Liver (tissue), 9 donors: ENCODE measurements around the gene AHCY. TPM values are rescaled to one million over a fixed set of nuclear protein-coding genes. Genes with fewer than 3 reads are reported as not detected.
"Not testable (repeated sequence)": the region's sequence is repeated elsewhere in the genome, so short reads cannot be mapped to it uniquely, and the experiment has no call there.

Experiments used
- DNase-seq: peaks from one replicate; pipeline ENCODE4 v3.0.0-alpha.2; 2017; ENCODE audit warnings: low spot score
- H3K27ac ChIP-seq, 2 donors: one replicate each; pipeline ENCODE4 v1.7.0; 2013; ENCODE audit warnings: inconsistent platforms in 2 of 2, low read length in 2 of 2, control low read depth in 1 of 2, low read depth in 1 of 2, mild to moderate bottlenecking in 1 of 2
- H3K27me3 ChIP-seq, 4 donors: one replicate each; pipeline versions ENCODE4 v1.6.1 to v1.7.0; 2013; ENCODE audit warnings: low read length in 3 of 4, inconsistent platforms in 1 of 4, mild to moderate bottlenecking in 1 of 4, moderate library complexity in 1 of 4; ENCODE audit not compliant: control insufficient read depth in 4 of 4, insufficient read depth in 4 of 4
- H3K36me3 ChIP-seq, 4 donors: one replicate each; pipeline versions ENCODE4 v1.6.1 to v1.7.0; 2013; ENCODE audit warnings: low read length in 3 of 4, mild to moderate bottlenecking in 3 of 4, low read depth in 1 of 4, moderate library complexity in 1 of 4; ENCODE audit not compliant: control insufficient read depth in 4 of 4, insufficient read depth in 3 of 4
- H3K4me1 ChIP-seq, 4 donors: one replicate each; pipeline versions ENCODE4 v1.6.1 to v1.7.0; 2013; ENCODE audit warnings: low read length in 3 of 4, mild to moderate bottlenecking in 3 of 4, moderate library complexity in 1 of 4; ENCODE audit not compliant: control insufficient read depth in 4 of 4, insufficient read depth in 4 of 4
- H3K4me3 ChIP-seq, 3 donors: one replicate each; pipeline versions ENCODE4 v1.6.1 to v1.7.0; 2013; ENCODE audit warnings: low read length in 3 of 3, control low read depth in 1 of 3, low read depth in 1 of 3, mild to moderate bottlenecking in 1 of 3
- H3K9ac ChIP-seq, 2 donors: one replicate each; pipeline ENCODE4 v1.7.0; 2013; ENCODE audit warnings: low read length in 2 of 2, mild to moderate bottlenecking in 2 of 2, moderate library complexity in 2 of 2, control low read depth in 1 of 2, low read depth in 1 of 2
- H3K9me3 ChIP-seq, 4 donors: one replicate each; pipeline versions ENCODE4 v1.6.1 to v1.7.0; 2013; ENCODE audit warnings: low read length in 3 of 4; ENCODE audit not compliant: control insufficient read depth in 4 of 4
- EGR1 ChIP-seq, 2 donors: IDR thresholded peaks; 2 replicates each; pipeline ENCODE4 v1.6.1; 2016 to 2018; ENCODE audit warnings: antibody characterized with exemption in 2 of 2, low read depth in 2 of 2
- FOXA1 ChIP-seq: IDR thresholded peaks from 2 replicates; pipeline ENCODE4 v1.6.1; 2016; ENCODE audit warnings: antibody characterized with exemption
- FOXA2 ChIP-seq: IDR thresholded peaks from 2 replicates; pipeline ENCODE4 v1.6.1; 2016; ENCODE audit warnings: antibody characterized with exemption
- HNF4A ChIP-seq, 2 donors: conservative IDR thresholded peaks; 2 replicates each; pipeline ENCODE4 v1.6.1; 2016; ENCODE audit warnings: antibody characterized with exemption in 2 of 2, mild to moderate bottlenecking in 2 of 2
- HNF4G ChIP-seq: IDR thresholded peaks from 2 replicates; pipeline ENCODE4 v1.6.1; 2016; ENCODE audit warnings: antibody characterized with exemption
- JUND ChIP-seq, 2 donors: IDR thresholded peaks; 2 replicates each; pipeline ENCODE4 v1.6.1; 2016; ENCODE audit warnings: antibody characterized with exemption in 2 of 2
- NR2F2 ChIP-seq: IDR thresholded peaks from 2 replicates; pipeline ENCODE4 v1.6.1; 2016; ENCODE audit warnings: antibody characterized with exemption
- RAD21 ChIP-seq, 2 donors: IDR thresholded peaks; 2 replicates each; pipeline ENCODE4 v1.6.1; 2016; ENCODE audit warnings: antibody characterized with exemption in 2 of 2, mild to moderate bottlenecking in 2 of 2
- RXRA ChIP-seq, 2 donors: IDR thresholded peaks; 2 replicates each; pipeline ENCODE4 v1.6.1; 2017 to 2018; ENCODE audit warnings: antibody characterized with exemption in 2 of 2, mild to moderate bottlenecking in 1 of 2
- SP1 ChIP-seq: IDR thresholded peaks from 2 replicates; pipeline ENCODE4 v1.6.1; 2018; ENCODE audit warnings: antibody characterized with exemption, mild to moderate bottlenecking
- TAF1 ChIP-seq: conservative IDR thresholded peaks from 2 replicates; pipeline ENCODE4 v1.6.1; 2016; ENCODE audit warnings: antibody characterized with exemption, mild to moderate bottlenecking
- YY1 ChIP-seq: IDR thresholded peaks from 2 replicates; pipeline ENCODE4 v1.6.1; 2016; ENCODE audit warnings: antibody characterized with exemption, mild to moderate bottlenecking
- WGBS: extraction: QIAGEN DNeasy Blood & Tissue Kit; methylation state at CpG from one replicate; pipeline ENCODE4 v1.1.7; 2013; 5-methylcytosine and 5-hydroxymethylcytosine counted together
- polyA plus RNA-seq, 2 donors: library from polyadenylated mRNA; stranded (reverse) in 1 of 2; unstranded in 1 of 2; fragments of 200-250 nt in 1 of 2; fragments of >200 nt in 1 of 2; fragmentation: Nextera tagmentation in 1 of 2; extraction: Ambion mirVana in 1 of 2; gene quantifications; one replicate each; pipeline versions ENCODE4 v1.2.1 to v1.2.3, GENCODE V29; 2013 to 2015
- total RNA-seq, 2 donors: library from RNA; depleted of rRNA; stranded (reverse); fragments of >200 nt; gene quantifications; one replicate each; pipeline ENCODE4 v1.2.3, GENCODE V29; 2014
- TF ChIP-seq, protein P1 (sequence below): IDR thresholded peaks from 2 replicates; pipeline ENCODE4 v1.6.1; 2016; ENCODE audit warnings: antibody characterized with exemption
- TF ChIP-seq, protein P2 (sequence below): IDR thresholded peaks from 2 replicates; pipeline ENCODE4 v1.6.1; 2016; ENCODE audit warnings: antibody characterized with exemption
- TF ChIP-seq, protein P3 (sequence below): IDR thresholded peaks from 2 replicates; pipeline ENCODE4 v1.6.1; 2016; ENCODE audit warnings: antibody characterized with exemption, mild to moderate bottlenecking
- TF ChIP-seq, protein P4 (sequence below): IDR thresholded peaks from 2 replicates; pipeline ENCODE4 v1.6.1; 2016; ENCODE audit warnings: antibody characterized with exemption
- donor health status: healthy.
- donor health status: healthy.
- donor health status: healthy.
- donor health status: healthy.
- donor health status: healthy.

AHCY gene
- total and polyA plus RNA-seq, 4 donors: 56.0 to 138 (median 113) TPM

DNA sequence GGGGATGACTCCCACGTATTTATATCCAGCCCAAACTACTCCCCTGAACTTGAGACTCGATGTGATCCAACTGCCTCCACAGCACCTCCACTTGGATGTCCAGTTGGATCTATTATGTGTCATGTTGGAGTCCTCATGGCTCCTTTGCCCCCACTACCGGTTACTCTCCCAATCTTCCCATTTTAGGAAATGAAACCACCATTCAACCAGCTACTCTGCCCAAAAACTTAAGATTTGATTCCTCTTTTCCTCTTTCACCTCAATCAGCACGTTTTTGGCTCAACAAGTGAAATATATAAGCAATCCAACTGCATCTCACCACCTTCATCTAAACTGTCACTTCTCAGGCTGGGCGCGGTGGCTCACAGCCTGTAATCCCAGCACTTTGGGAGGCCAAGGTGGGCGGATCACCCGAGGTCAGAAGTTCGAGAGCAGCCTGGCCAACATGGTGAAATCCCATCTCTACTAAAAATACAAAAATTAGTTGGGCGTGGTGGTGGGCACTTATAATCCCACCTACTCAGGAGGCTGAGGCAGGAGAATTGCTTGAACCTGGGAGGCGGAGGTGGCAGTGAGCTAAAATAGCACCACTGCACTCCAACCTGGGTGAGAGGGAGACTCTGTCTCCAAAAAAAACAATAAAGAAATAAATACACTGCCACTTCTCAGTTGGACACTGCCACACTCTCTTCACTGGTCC, 3.4 kb downstream of the AHCY start:
- 78% methylated on average over 11 of the region's 11 CpGs for WGBS
- DNase-seq: no peak
- H3K9ac ChIP-seq: no peak overlapping the region
- peaks cover 0 to 6% (median 4%) of the 10 kb centered on the region in 4 donors for H3K36me3 ChIP-seq
- H3K4me3 ChIP-seq: no peak overlapping the region
- H3K27me3 ChIP-seq: no peaks in the 10 kb centered on the region
- H3K9me3 ChIP-seq: no peaks in the 10 kb centered on the region
- H3K27ac ChIP-seq: no peak overlapping the region
- H3K4me1 ChIP-seq: peaks cover 15 to 42% (median 33%) of the 10 kb centered on the region in 4 donors
- TF ChIP-seq, protein P1, sequence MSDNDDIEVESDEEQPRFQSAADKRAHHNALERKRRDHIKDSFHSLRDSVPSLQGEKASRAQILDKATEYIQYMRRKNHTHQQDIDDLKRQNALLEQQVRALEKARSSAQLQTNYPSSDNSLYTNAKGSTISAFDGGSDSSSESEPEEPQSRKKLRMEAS: no peak
- TF ChIP-seq EGR1 (IDR thresholded peaks at IDR 0.05; ENCODE audit: low read depth in 2 of 2): no peak
- no peak for TF ChIP-seq HNF4A (conservative IDR thresholded peaks at IDR 0.05)
- TF ChIP-seq JUND (IDR thresholded peaks at IDR 0.05): no peak
- TF ChIP-seq RAD21 (IDR thresholded peaks at IDR 0.05): no peak
- TF ChIP-seq, protein P2, sequence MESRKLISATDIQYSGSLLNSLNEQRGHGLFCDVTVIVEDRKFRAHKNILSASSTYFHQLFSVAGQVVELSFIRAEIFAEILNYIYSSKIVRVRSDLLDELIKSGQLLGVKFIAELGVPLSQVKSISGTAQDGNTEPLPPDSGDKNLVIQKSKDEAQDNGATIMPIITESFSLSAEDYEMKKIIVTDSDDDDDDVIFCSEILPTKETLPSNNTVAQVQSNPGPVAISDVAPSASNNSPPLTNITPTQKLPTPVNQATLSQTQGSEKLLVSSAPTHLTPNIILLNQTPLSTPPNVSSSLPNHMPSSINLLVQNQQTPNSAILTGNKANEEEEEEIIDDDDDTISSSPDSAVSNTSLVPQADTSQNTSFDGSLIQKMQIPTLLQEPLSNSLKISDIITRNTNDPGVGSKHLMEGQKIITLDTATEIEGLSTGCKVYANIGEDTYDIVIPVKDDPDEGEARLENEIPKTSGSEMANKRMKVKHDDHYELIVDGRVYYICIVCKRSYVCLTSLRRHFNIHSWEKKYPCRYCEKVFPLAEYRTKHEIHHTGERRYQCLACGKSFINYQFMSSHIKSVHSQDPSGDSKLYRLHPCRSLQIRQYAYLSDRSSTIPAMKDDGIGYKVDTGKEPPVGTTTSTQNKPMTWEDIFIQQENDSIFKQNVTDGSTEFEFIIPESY: no peak
- no peak for TF ChIP-seq NR2F2
- TF ChIP-seq SP1: no peak
- TF ChIP-seq RXRA (IDR thresholded peaks at IDR 0.05): no peak
- no peak for TF ChIP-seq HNF4G
- TF ChIP-seq, protein P3, sequence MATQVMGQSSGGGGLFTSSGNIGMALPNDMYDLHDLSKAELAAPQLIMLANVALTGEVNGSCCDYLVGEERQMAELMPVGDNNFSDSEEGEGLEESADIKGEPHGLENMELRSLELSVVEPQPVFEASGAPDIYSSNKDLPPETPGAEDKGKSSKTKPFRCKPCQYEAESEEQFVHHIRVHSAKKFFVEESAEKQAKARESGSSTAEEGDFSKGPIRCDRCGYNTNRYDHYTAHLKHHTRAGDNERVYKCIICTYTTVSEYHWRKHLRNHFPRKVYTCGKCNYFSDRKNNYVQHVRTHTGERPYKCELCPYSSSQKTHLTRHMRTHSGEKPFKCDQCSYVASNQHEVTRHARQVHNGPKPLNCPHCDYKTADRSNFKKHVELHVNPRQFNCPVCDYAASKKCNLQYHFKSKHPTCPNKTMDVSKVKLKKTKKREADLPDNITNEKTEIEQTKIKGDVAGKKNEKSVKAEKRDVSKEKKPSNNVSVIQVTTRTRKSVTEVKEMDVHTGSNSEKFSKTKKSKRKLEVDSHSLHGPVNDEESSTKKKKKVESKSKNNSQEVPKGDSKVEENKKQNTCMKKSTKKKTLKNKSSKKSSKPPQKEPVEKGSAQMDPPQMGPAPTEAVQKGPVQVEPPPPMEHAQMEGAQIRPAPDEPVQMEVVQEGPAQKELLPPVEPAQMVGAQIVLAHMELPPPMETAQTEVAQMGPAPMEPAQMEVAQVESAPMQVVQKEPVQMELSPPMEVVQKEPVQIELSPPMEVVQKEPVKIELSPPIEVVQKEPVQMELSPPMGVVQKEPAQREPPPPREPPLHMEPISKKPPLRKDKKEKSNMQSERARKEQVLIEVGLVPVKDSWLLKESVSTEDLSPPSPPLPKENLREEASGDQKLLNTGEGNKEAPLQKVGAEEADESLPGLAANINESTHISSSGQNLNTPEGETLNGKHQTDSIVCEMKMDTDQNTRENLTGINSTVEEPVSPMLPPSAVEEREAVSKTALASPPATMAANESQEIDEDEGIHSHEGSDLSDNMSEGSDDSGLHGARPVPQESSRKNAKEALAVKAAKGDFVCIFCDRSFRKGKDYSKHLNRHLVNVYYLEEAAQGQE: no peak

DNA sequence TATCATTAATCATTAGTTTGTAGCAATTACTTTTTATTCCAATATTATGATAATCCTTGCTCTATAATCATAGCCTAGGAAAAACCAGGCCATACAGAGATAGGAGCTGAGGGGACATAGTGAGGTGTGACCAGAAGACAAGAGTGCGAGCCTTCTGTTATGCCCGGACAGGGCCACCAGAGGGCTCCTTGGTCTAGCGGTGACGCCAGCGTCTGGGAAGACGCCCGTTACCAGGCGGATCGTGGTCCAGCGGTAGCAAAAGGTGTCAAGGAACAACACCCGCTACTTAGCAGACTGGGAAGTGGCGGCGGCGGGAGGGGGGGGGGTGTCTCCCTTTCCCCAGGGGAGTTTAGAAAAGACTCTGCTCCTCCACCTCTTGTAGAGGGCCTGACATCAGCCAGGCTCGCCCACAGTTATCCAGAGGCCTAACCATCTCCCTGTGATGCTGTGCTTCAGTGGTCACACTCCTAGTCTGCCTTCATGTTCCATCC, 4.8 kb downstream of the AHCY start:
- TF ChIP-seq RAD21 (IDR thresholded peaks at IDR 0.05): peak in 1 of 2 donors; percentile 39
- 66% methylated on average over 10 of the region's 15 CpGs for WGBS

DNA sequence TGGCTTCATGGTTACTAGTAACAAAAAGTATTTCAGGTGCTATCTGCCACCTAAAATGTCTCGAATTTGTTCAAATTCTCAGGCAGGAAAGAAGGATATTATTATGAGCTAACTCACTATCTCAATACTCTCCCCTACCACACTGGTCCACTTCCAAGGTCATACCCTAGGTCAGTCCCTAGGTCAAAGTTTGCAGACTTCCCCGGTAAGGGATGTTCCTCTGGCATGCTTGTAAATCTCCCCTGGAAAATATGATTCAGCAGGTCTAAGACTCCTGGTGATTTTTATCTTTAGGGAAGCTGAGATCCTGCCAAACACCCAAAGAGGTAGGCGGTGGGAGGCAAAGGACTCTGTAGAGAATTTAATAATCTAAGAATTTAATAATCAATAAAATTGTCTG, 6.7 kb downstream of the AHCY start:
- Histone ChIP-seq H3K36me3 (peaks cover 5 to 35% (median 22%) of the 10 kb centered on the region in 4 donors), H3K9me3 (no peaks in the 10 kb centered on the region)
- DNase-seq: no peak
- peak; percentile 19 for TF ChIP-seq SP1
- TF ChIP-seq RAD21 (IDR thresholded peaks at IDR 0.05): no peak
- TF ChIP-seq, protein P4, sequence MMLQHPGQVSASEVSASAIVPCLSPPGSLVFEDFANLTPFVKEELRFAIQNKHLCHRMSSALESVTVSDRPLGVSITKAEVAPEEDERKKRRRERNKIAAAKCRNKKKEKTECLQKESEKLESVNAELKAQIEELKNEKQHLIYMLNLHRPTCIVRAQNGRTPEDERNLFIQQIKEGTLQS: no peak
- peak; percentile 75 to 81 for TF ChIP-seq HNF4A (conservative IDR thresholded peaks at IDR 0.05)
- TF ChIP-seq FOXA1: no peak
- TF ChIP-seq, protein P3: no peak
- TF ChIP-seq TAF1: no peak
- TF ChIP-seq, protein P1: no peak
- TF ChIP-seq FOXA2: no peak
- TF ChIP-seq YY1: no peak
- TF ChIP-seq JUND (IDR thresholded peaks at IDR 0.05): peak; percentile 74 to 85
- TF ChIP-seq RXRA (IDR thresholded peaks at IDR 0.05): peak; percentile 45 to 56

More for the DNA sequence above, 4.8 kb downstream of the AHCY start:
- peaks cover 0 to 20% (median 11%) of the 10 kb centered on the region in 4 donors for H3K36me3 ChIP-seq
- peaks cover 15 to 40% (median 33%) of the 10 kb centered on the region in 4 donors for H3K4me1 ChIP-seq
- not testable (repeated sequence) for H3K27me3 ChIP-seq, H3K27ac ChIP-seq, DNase-seq, H3K9ac ChIP-seq, H3K4me3 ChIP-seq, H3K9me3 ChIP-seq

More for the DNA sequence above, 6.7 kb downstream of the AHCY start:
- Histone ChIP-seq H3K9ac (no peak overlapping the region), H3K4me3 (no peak overlapping the region), H3K27ac (no peak overlapping the region), H3K27me3 (no peaks in the 10 kb centered on the region), H3K4me1 (peaks cover 13 to 29% (median 23%) of the 10 kb centered on the region in 4 donors)
- 55% methylated on average over 3 of the region's 3 CpGs for WGBS
